Activated effector memory CD4-positive, alpha-beta T cell treated with anti-CD3 and anti-CD28 coated beads, Interleukin-2, amount 50 U/mL, for 16 hours (primary cell): ENCODE measurements around the gene FBLN5.

ENCODE experiments used
- DNase-seq: peaks from one replicate; pipeline ENCODE4 v3.0.0-alpha.2; 2020

FBLN5 gene

GRCh38 chr14:91947475-91948184 lies at the start of gene FBLN5:
TSS of gene FBLN5 (minus strand) at chr14:91947694. CDS start at chr14:91947229, 465 bp downstream.
- peak; percentile 72 for DNase-seq

GRCh38 chr14:91996948-91997371 lies 49.5 kb upstream of the FBLN5 start:
- DNase-seq, result no peak

GRCh38 chr14:91987192-91987591 lies 39.7 kb upstream of the FBLN5 start:
- DNase-seq, result no peak

- DNase-seq, result no peak
Measured at GRCh38 chr14:91985521-91986255, 38.2 kb upstream of the FBLN5 start.

DNA sequence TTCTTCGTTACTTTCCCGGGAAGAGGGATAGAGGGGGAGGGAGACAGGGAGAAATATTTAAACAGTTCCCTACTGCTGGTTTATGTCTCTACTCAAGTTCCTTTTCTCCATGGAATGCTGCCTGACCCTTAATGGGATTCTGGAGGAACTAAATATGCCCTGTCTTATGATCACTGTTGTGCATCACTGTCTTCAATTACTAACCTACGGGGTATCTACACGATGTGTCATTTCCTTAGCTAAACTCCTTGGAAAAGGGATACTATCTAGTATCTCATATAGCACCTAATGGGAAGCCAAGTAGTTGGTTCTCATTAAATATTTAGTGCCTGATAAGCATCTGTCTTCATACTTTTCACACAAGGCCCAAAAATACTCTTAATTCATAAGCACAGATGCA lies 37.5 kb upstream of the FBLN5 start:
- DNase-seq, result no peak

- DNase-seq, result no peak
Measured at GRCh38 chr14:91983588-91983987, 36.1 kb upstream of the FBLN5 start.

DNA sequence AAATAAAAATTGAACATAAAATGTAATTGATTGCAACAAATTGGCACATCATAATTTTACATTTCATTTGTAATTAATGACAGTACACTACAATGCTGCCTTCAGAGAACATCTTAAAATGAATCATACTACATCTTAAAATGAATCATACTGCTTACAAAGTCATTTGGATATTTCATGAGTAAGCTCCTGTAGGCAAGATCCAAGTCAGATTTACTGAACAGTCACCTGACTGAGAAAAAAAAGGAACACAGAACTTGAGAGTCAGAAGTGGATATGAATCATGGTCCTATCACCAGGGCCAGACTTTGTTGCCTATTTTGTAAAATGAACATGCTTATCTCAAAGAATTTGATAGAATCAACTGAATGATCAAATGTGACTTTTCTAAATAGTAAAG lies 32.7 kb upstream of the FBLN5 start:
- no peak for DNase-seq

- DNase-seq, result no peak
Measured at GRCh38 chr14:91977884-91978283, 30.4 kb upstream of the FBLN5 start.

DNA sequence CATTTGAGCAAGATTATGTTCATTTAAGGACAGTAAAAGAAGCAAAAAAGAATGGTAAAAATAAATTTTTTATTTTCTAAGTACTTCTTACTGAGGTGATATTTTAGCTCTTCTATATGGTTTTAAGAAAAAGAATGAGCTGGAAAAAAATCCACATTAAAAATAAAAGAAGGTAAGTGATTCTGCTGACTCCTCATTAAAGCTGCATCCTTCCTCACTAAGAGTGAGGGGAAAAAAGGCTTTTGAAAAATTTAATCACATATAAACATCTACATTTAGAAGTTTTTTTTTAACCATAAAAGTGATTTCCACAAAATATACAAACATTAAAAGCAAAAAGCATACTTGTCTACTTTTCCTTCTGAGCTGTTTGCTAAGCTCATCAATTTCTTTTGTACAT lies 28.3 kb upstream of the FBLN5 start:
- DNase-seq, result no peak

- no peak for DNase-seq
Measured at GRCh38 chr14:91971188-91971778, 23.8 kb upstream of the FBLN5 start.

DNA sequence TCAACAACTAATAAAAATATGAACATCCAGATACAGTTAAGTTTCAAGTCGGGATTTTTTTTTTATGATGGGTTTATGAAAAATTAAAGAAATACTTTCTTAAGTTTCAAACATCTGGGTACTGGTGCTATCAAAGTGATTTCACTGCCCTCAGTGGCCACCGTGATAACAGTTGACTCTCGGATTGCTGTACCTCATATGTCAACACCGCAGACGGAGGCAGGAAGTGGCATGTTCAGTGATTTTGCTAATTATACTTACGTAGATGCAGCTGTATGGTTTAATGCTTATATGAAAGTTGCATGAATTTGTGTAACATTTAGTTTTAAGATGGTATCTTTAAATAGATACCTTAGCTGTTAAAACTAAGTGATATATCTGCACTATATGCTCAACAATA lies 20.8 kb upstream of the FBLN5 start:
- peak; percentile 76 for DNase-seq

DNA sequence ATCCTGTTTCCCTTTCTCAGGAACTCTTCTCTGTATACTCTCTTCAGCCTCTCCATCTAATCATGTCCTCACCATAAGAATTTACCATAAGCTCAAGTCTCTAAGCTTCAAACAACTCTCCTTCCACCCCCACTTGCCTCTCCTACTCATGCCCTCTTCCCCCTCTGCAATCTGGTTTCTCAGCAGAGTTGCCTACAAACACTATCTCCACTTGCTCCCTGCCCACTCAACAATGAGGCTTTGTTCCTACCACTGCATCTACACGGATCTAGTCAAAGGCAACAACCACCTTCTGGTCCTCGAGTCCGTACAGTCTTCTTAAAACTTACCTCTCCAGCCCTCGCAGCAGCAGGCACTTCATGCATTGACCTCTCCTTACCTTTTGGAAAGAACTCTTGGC lies 17.2 kb upstream of the FBLN5 start:
- DNase-seq, result no peak

GRCh38 chr14:91964011-91964410 lies 16.5 kb upstream of the FBLN5 start:
- no peak for DNase-seq

GRCh38 chr14:91963465-91963864 lies 16.0 kb upstream of the FBLN5 start:
- DNase-seq, result no peak

DNA sequence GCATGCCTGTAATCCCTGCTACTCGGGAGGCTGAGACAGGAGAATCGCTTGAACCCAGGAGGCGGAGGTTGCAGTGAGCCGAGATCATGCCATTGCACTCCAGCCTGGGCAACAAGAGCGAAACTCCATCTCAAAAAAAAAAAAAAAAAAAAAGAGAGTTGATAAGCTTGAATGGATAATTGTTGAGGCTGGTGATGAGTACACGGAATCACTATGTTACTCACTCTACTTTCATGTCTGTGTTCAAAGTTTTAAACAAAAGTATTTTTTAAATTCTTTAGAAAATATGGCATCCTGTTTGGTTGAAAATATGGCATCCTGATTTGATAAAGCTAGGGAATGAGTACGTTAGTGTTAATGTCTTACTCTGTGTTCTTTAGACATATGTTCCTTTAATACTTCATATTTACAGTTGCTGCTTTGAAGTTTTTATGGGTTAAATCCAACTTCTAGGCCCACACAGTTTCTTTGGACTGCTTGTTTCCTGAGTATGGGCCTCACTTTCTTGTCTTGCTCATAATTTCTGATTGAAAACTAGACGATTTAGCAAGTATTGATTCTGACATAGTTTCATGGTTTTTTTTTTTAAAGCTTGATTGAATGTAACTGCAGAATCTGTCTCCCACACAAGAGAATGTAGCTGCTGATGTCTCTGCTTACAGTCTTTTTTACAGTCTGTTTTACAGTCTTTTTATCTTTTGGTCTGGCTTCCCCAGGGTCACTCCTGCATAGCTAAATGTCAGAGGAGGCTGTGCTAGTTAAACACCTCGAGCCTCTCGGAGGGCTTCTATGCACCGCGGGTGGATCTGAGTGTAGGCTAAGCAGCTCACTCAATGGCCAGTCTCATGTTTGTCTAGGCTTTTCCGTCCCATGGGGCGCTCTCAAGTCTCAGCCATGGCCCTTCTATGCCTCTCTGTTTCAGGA lies 14.1 kb upstream of the FBLN5 start:
- no peak for DNase-seq

DNA sequence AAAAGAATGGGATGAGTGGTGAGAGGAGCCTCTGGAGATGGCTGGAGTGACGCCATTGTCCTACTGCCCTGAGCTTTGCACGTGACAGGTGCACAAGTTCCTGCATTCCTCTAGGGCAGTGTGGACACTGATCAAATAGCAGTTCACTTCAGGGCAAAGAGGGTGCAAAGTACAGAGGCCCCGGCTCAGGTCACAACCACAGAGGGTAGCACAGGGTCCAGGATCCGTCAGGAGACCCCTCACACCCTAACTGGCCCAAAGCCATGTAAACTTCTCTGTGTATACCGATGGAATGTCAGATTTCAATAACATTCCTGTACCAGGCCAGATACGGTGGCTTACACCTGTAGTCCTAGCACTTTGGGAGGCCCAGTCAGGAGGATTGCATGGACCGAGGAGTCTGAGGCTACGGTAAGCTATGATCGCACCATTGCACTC lies 10.4 kb upstream of the FBLN5 start:
- DNase-seq, result no peak

- no peak for DNase-seq
Measured at GRCh38 chr14:91956616-91957015, 9.1 kb upstream of the FBLN5 start.

GRCh38 chr14:91955168-91955567 lies 7.7 kb upstream of the FBLN5 start:
- no peak for DNase-seq

DNA sequence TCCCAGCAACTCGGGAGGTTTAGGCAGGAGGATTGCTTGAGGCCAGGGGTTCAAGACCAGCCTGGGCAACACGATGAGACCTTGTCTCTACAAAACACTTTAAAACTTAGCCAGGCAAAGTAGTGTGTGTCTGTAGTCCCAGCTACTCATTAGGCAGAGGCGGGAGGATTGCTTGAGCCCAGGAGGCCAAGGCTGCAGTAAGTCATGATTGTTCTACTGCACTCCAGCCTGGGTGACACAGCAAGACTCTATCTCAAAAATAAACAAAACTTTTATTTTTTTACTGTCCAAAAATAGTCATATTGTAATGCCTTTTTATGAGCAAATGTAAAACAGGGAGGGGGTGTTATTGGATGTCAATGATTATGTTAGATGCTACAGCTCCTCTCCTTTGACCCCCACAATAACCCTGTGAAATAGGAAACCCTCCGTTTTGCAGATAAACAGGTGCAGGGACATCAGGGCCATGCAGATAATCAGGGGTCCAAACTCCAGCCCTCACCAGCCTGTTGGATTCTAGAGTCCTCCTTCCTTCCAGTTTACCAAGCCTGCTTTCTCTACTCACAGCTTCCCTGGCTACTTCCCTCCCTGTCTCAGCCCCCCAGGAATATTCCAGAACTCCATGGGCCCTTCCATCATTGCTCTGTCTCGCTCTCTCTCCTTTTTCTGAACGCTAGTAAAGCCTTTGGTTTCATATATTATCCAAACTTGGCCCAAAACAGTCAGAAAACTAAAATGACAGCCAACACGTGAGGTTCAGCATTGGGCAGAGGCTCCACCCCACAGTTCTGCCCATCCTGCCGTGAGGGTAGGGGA lies 5.9 kb upstream of the FBLN5 start:
- no peak for DNase-seq

- no peak for DNase-seq
Measured at GRCh38 chr14:91946622-91947474, 646 bp downstream of the FBLN5 start.
